Esophagus muscularis mucosa (tissue), 4 donors: ENCODE data around the gene SLC23A2. TPM values are rescaled to one million over a fixed set of nuclear protein-coding genes. Genes with fewer than 3 reads are reported as not detected.

Source experiments
- DNase-seq: peaks from one replicate; pipeline ENCODE4 v3.0.0-alpha.2; 2017; ENCODE audit errors: extremely low spot score
- H3K27ac ChIP-seq, 4 donors: fragments of 200-600 bp; sonication (generic); replicated peaks in 1 of 4; 1 replicate in 3 of 4; 2 replicates in 1 of 4; pipeline ENCODE4 v1.5.1; 2016 to 2019; ENCODE audit warnings: mild to moderate bottlenecking in 1 of 4
- H3K27me3 ChIP-seq, 4 donors: fragments of 200-600 bp; sonication (generic); one replicate each; pipeline versions ENCODE4 v1.5.1 to v1.6.0; 2016 to 2019
- H3K36me3 ChIP-seq, 4 donors: fragments of 200-600 bp; sonication (generic); one replicate each; pipeline ENCODE4 v1.5.1; 2016 to 2019
- H3K4me1 ChIP-seq, 4 donors: fragments of 200-600 bp; sonication (generic); one replicate each; pipeline ENCODE4 v1.5.1; 2016 to 2019
- H3K4me3 ChIP-seq, 4 donors: fragments of 200-600 bp; sonication (generic); 1 replicate in 2 of 4; 2 replicates in 2 of 4; pipeline ENCODE4 v1.5.1; 2016 to 2019; ENCODE audit warnings: mild to moderate bottlenecking in 4 of 4, moderate library complexity in 1 of 4
- H3K9me3 ChIP-seq, 4 donors: fragments of 200-600 bp; sonication (generic); 1 replicate in 3 of 4; 2 replicates in 1 of 4; pipeline ENCODE4 v1.5.1; 2016 to 2019
- EP300 ChIP-seq: sonication (generic); formaldehyde crosslinking; IDR thresholded peaks from one replicate; pipeline ENCODE4 v1.6.1; 2017; ENCODE audit warnings: antibody characterized with exemption
- POLR2A ChIP-seq: fragments of 450-650 bp; IDR thresholded peaks from one replicate; pipeline ENCODE4 v1.6.1; 2017; ENCODE audit warnings: antibody characterized with exemption, moderate library complexity, mild to moderate bottlenecking, low read depth
- POLR2AphosphoS5 ChIP-seq, 2 donors: sonication (generic); formaldehyde crosslinking; IDR thresholded peaks; one replicate each; pipeline ENCODE4 v1.6.1; 2017; ENCODE audit warnings: antibody characterized with exemption in 2 of 2
- WGBS: methylation state at CpG from one replicate; pipeline ENCODE4 v1.1.5; 2018; 5-methylcytosine and 5-hydroxymethylcytosine counted together
- intact Hi-C: fragments of 100-400 bp; cut with DNase I; formaldehyde crosslinking; loops from one replicate; pipeline ENCODE4 v1.15.1; 2023
- total RNA-seq, 4 donors: library from RNA; depleted of rRNA; stranded (reverse); fragments of >200 nt; gene quantifications; one replicate each; pipeline versions ENCODE4 v1.1.0 to v1.2.1, GENCODE V29; 2016
- TF ChIP-seq, protein P1 (sequence below), 3 experiments: fragments of 200-600 bp in 2 of 3; fragments of 450-650 bp in 1 of 3; sonication (generic) in 2 of 3; IDR thresholded peaks; one replicate each; pipeline ENCODE4 v1.5.1; 2017 to 2019; ENCODE audit warnings: antibody characterized with exemption in 3 of 3, mild to moderate bottlenecking in 2 of 3, moderate library complexity in 1 of 3

SLC23A2 gene
- total RNA-seq, 4 donors from 2014 or later, result 8.7 to 16.0 (median 12.2) TPM

DNA sequence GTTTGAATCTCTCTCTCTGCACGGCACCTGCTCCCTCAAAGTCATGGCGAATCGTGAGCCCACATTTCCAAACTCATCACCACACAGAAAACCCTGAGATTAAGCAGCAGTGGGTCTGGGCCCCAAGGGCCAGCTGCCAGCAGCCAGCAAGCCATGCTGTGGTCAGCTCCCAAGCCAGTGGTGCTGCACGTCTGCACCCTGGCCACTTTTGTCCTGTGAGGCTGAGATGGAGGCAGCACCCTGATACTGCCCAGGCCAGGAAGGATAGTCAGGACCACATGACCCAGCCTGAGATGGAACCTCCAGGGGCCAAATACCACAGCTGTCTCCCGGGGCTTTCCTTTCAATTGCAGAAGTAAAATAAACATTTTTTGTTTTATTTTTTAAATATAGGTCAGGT is 185.7 kb downstream of the SLC23A2 start:
- Histone ChIP-seq H3K4me3 (no peak overlapping the region), H3K27me3 (no peaks in the 10 kb centered on the region), H3K27ac (peak overlapping the region in 2 of 4 donors; percentile 52 to 70), H3K4me1 (peaks cover 17 to 57% (median 48%) of the 10 kb centered on the region in 4 donors), H3K9me3 (no peaks in the 10 kb centered on the region), H3K36me3 (peaks cover 0 to 16% (median 2%) of the 10 kb centered on the region in 4 donors)
- intact Hi-C loops, result no loop called here
- no peak for TF ChIP-seq POLR2AphosphoS5 (IDR thresholded peaks at IDR 0.05)
- no peak for TF ChIP-seq EP300
- TF ChIP-seq, protein P1, sequence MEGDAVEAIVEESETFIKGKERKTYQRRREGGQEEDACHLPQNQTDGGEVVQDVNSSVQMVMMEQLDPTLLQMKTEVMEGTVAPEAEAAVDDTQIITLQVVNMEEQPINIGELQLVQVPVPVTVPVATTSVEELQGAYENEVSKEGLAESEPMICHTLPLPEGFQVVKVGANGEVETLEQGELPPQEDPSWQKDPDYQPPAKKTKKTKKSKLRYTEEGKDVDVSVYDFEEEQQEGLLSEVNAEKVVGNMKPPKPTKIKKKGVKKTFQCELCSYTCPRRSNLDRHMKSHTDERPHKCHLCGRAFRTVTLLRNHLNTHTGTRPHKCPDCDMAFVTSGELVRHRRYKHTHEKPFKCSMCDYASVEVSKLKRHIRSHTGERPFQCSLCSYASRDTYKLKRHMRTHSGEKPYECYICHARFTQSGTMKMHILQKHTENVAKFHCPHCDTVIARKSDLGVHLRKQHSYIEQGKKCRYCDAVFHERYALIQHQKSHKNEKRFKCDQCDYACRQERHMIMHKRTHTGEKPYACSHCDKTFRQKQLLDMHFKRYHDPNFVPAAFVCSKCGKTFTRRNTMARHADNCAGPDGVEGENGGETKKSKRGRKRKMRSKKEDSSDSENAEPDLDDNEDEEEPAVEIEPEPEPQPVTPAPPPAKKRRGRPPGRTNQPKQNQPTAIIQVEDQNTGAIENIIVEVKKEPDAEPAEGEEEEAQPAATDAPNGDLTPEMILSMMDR (IDR thresholded peaks at IDR 0.05), result no peak
- TF ChIP-seq POLR2A, result no peak
- 78% methylated on average over 4 of the region's 5 CpGs for whole genome bisulfite sequencing
- no peak for DNase-seq

DNA sequence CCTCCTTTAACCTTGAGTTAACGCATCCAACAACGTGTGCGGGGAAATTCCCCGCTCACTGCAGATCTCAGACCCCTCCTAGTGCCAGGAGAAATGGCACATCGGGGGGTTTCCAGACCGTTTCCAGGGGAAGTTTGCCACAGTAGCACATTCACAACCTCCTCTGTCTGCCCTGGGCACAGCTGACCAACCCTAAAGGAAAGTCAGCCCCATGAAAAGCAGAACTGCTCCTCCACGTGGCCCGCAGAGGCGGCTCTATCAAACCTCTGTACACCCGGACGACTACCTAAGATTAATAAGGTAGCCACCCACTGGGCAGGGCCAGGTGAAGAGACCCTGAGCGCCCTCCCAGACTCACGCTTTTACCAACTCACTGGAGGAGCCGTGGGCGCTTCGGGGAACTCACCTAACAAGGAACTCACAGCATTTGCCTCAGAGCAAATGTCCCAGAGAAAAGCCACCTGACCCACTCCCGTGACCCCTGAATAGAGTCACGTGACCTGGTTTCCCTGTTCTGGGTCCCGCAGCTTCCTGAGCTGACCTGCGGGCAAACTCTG is 186.5 kb downstream of the SLC23A2 start:
- Histone ChIP-seq H3K4me3 (peak overlapping the region in 2 of 4 donors; percentile 29 to 47), H3K27me3 (no peaks in the 10 kb centered on the region), H3K4me1 (peaks cover 18 to 57% (median 47%) of the 10 kb centered on the region in 4 donors), H3K27ac (peak overlapping the region; percentile 52 to 70 (median 70)), H3K9me3 (no peaks in the 10 kb centered on the region), H3K36me3 (peaks cover 0 to 13% (median 2%) of the 10 kb centered on the region in 4 donors)
- WGBS, result 66% methylated on average over 11 of the region's 20 CpGs
- intact Hi-C loops, result no loop called here
- TF ChIP-seq POLR2AphosphoS5 (IDR thresholded peaks at IDR 0.05) (no peak), EP300 (no peak), POLR2A (no peak)
- TF ChIP-seq, protein P1 (IDR thresholded peaks at IDR 0.05), result no peak
- DNase-seq, result no peak

DNA sequence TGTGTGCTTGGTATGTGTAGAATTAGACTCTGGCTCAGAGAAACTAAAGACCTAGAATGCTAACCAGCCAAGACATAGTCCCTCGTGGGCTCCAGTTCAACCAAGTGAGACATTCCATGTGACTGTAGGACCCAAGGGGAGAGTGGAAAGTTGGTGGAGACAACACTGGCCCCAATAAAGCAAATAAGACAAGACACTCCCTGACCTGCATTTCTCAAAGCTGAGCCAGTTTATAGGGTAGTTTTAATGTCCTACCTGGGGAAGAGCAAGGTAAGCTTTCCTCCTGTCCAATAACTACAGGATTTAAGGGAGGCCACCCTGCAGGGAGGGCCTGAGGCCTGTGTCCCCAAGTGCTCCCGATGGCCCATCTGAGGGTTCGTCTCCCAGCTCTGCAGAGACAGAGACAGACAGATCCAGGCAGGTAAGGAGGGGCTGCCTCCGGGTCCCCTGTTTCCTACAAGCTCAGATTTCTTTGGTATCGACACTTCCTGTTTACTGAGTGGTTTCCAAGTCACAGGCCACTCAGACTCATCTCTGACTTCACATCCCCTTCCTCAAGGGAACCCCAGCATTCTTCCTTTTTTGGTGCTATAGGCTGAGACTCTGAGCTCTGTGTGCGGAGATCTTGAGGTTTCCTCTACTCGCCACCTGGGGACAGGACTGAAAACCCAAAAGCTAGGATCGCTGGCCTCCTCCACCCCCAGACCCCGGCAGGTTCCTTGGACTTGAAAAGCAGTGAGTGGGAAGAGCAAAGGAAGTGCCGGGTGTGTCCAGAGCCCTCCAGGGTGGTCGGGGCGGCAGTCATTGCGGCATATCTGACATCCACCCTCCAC is 187.2 kb downstream of the SLC23A2 start:
- 65% methylated on average over 11 of the region's 13 CpGs for WGBS
- no peak for DNase-seq
- no peak for TF ChIP-seq POLR2A
- TF ChIP-seq POLR2AphosphoS5 (IDR thresholded peaks at IDR 0.05), result peak; percentile 40 to 56
- TF ChIP-seq, protein P1 (IDR thresholded peaks at IDR 0.05), result no peak
- H3K27me3 ChIP-seq, result no peaks in the 10 kb centered on the region
- intact Hi-C loops, result no loop called here
- H3K4me3 ChIP-seq, result peak overlapping the region in 3 of 4 donors; percentile 6 to 47 (median 29)
- H3K27ac ChIP-seq, result peak overlapping the region; percentile 52 to 70 (median 70)
- peaks cover 18 to 62% (median 51%) of the 10 kb centered on the region in 4 donors for H3K4me1 ChIP-seq
- H3K36me3 ChIP-seq, result peaks cover 0 to 11% (median 2%) of the 10 kb centered on the region in 4 donors
- H3K9me3 ChIP-seq, result no peaks in the 10 kb centered on the region

DNA sequence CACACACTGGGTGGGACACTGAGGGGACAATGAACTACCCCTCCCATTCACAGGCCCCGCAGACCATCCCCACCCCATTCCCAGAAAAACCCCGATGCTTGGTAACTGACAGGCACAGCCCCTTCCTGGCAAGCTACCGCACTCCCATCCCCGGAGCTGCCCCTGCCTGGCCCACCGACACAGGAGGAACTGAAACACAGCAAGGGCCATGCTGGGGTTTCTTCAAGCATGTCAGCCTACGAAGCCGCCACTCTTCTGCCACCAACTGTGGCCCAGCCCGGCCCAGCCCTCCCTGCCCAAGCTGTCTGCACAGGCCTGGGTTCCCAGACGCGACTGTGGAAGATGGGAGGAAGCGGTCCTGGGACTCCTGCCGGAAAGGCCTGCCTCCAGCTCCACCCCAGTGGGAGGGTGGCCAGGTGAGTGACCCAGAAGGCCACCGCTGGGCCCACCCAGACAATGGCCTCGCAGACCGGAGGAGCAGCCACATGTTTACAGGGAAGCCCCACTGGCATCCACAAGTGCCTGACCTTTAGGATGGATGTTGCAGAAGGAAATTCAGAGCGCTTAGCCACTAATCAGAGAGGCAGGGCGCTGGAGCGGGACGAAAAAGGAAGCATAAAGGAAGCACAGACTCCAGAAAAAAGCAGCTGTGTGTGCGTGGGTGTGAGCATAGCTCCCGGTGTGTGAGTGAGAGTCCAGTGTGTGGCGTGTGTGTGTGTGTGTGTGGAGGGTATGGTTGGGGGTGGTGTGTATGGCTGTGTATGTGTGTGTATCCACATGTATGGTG is 188.0 kb downstream of the SLC23A2 start:
- H3K9me3 ChIP-seq, result no peaks in the 10 kb centered on the region
- peaks cover 18 to 68% (median 54%) of the 10 kb centered on the region in 4 donors for H3K4me1 ChIP-seq
- no peak for DNase-seq
- intact Hi-C loops, result no loop called here
- peaks cover 0 to 11% (median 2%) of the 10 kb centered on the region in 4 donors for H3K36me3 ChIP-seq
- TF ChIP-seq EP300, result no peak
- TF ChIP-seq POLR2AphosphoS5 (IDR thresholded peaks at IDR 0.05), result no peak
- peak overlapping the region in 2 of 4 donors; percentile 6 to 27 for H3K4me3 ChIP-seq
- peak overlapping the region; percentile 52 to 70 (median 70) for H3K27ac ChIP-seq
- WGBS, result 53% methylated on average over 13 of the region's 22 CpGs
- no peaks in the 10 kb centered on the region for H3K27me3 ChIP-seq
